HG03064 (cell line): ENCODE data around the gene LPP.

Source experiments
- ATAC-seq: cut with Tn5 transposase; IDR thresholded peaks from one replicate; pipeline ENCODE4 v1.9.1; 2021; ENCODE audit warnings: low read depth; ENCODE audit not compliant: unreplicated experiment

The LPP gene

GRCh38 chr3:188268336-188268735, 114.4 kb downstream of the LPP start:
- ATAC-seq: no peak

DNA sequence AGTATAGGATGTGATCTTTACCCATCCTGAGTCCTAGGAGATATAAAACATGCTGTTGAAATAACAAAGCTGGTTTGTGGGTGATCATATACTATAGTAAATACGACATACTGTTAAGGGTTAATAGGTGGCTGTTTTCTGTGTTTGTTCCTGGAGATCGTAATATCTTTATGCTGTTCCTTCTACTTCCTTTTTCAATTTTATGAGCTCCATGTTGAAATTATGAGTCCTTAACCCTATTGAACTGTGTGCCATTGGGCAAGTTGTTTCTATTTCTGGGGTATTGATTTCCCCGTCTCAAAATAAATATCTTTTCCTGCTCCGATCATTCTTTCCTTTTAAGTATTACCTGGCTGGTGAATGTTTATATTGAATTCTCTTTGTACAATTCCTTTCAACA, 115.1 kb downstream of the LPP start:
- ATAC-seq: no peak

DNA sequence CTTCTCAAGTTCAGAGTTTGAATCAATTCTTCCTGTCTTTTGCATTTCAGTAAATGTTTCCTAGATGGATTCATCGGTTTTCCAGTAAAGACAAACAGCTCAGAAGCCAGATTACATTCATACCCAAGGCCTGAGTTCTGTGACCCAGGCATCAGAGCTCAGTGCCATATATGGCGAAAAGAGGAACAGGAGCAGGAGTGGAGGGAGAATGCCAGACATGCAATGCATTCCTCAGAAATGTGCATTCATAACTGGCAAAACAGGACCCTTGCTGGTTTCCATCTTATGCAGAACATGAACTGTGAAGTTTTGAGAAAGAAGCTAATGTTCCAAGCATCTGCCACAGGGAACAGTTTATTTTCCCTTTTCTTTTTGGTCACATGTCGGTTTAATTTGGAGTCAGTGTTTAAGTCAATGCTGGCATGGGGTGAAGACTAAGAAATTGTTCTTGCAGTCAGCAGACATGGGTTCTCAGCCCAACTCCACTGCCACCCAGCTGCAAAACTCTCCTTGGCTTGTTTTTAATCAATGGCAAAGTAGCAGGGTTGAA, 116.5 kb downstream of the LPP start:
- no peak for ATAC-seq

DNA sequence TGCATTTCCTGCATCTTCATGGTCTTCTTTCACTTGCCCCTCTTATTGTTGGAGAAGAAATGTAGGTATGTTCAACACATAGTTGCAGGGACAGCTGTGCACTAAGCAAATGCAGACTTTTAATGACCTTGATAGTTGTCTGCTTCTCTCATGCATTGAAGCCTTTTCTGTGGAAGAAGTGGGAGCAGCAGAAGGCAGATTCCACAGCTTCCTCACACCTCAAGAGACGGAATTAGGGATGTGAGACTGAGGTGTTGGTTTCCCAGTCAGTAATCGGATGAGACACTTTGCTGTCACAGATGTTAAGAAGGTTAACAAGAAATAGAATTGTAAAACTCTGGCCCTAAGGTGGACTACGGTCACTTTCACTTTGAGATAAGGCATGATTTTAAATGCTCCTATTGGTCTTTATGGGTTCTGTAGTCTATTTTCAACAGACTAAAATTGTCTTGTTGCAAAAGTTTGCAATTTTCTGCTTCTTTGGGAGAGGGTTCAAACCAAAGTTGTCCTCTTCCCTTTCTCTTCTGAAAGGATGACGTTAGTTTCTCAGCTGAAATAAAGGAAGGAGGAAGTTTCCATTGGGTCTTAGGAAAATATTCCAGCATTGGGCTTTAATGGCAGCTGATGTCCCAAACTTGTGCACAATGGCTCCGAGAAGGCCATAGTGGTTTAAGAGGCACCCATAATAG, 117.4 kb downstream of the LPP start:
- no peak for ATAC-seq

DNA sequence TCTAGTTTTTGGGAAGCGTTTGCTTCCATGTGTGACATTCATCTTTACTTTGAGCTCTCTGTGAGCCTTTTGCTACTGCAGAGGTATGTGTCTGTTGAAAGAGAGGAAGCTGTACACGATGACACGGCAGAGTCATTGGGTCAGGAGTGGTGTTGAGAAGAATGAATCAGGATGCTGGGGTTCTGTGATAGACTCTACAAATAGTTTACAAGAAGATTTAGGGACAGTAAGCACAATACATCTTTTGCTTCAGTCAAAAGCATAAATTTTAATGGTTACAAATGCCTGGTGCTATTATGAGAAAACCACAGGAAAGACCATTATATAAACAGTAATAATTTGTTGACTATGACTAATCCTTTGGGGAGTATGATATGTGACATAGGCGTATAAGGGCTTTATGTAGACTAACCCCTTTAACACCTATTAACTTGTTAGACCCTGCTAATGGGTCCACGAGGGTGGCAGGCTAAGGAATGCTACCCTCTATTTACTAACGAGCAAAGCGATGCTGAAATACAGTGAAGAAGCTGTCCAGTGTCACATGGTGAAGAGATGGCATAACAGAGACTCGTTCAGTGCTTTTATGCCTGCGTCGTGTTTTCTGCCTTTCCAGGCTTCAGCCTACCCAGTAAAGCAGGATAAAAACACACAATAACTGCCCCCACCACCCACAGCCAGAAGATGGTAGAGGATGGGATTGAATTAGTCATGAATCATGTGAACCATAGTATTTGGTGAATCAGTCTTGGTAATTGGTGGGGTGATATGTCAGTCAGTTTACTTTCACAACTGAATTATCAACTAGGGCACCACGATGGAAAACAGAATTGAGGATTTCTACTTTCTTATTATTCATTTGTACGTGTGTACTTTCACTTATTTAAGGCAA, 118.8 kb downstream of the LPP start:
- no peak for ATAC-seq

DNA sequence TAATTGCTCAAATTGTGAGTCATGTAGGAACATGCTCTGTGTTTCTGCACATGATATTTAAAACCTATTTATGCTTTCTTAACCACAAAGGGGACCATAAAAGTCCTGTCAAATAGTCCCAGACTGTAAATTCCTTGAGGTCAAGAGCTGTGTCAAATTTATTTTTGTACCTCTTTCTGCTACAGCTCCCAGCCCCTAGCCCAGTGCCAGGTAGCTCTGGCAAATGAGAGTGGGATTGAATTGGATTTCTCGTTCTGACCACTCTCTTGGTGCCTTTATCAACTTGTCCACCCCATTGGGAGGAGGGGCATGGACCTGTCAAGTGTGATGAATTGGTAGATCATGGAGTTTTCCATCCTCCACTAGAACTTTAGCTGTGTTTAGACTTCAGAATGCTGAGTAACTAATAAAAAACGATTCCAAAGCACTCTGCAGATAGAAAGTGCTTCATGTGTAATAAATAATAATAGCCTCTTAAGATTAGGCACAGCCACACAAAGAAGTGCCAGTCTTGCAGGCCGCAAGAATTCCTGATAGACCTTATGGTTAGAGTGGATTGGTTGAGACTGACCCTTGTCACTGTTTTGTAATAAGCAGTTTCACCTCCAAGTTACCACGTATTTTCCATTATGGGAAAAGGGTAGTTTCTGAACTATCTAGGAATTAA, 120.4 kb downstream of the LPP start:
- ATAC-seq: no peak

GRCh38 chr3:188276375-188276774, 122.4 kb downstream of the LPP start:
- ATAC-seq: no peak

DNA sequence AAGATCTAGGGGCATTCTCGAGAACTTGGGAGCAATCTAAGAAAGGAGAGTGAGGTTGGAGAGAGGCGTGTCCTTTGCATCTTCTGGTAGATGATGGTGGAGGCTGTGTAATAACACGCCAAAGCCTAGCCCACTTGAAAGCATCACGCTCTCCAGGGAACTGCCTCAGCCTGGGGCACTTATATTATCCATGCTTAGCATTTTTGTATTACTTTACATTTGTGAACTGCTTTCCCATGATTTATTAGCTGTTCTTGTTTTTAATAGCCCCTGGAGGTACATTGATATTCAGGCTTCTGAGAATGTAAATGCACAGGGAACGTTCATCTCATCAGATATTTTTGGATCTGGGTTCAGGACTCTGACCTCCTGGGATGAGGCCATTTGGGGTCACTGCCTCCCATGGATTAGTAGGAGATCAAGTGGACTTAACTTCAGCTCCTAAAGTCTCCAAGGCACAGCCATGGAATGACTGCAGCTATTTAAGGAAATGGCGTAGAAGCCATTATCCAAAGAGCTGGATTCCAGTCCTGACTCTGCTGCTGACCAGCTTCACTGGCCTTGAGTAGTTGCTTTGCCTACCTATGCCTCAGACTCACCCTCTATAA, 124.9 kb downstream of the LPP start:
- no peak for ATAC-seq

- ATAC-seq: no peak
Observed at GRCh38 chr3:188279502-188280335, 125.8 kb downstream of the LPP start.

DNA sequence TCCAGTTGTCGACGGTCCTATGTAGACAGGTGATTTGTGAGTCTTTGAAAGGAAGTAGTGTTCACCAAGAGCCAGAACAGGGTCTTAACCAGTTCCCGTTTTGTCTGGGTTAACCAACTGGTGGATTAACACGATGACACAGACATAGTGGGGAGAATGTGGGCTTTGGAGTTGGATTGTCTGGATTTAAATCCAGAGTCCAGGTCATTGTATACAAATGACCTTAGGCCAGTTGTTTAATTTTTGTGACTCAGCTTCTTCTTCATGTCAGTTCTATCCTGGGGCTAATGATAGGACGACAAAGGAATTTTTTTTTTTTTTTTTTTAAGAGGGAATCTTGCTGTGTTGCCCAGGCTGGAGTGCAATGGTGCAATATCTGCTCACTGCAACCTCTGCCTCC, 126.7 kb downstream of the LPP start:
- no peak for ATAC-seq

GRCh38 chr3:188282871-188283270, 128.9 kb downstream of the LPP start:
- no peak for ATAC-seq

- no peak for ATAC-seq
Observed at GRCh38 chr3:188283347-188283746, 129.4 kb downstream of the LPP start.

- no peak for ATAC-seq
Observed at GRCh38 chr3:188284455-188285212, 130.7 kb downstream of the LPP start.

DNA sequence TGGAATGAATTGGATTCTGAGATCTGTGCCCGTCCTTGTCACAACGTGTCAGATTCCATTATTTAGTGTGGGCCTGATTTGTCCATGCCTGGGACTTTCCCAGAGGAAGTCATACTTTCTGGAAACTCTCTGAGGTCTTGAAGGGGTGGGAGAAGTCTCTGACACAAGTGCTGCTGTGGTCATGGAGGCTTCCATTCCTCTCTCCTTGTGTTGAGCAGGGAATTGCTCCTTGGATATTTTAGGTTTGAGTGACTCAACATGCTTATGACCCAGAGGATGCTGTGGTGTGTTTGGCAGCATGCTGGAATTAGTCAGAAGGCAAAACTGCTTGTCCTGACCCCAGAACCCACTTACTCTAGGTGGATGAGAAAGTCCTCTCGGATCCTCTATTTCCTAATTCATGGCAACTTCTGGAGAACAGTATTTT, 132.1 kb downstream of the LPP start:
- no peak for ATAC-seq

DNA sequence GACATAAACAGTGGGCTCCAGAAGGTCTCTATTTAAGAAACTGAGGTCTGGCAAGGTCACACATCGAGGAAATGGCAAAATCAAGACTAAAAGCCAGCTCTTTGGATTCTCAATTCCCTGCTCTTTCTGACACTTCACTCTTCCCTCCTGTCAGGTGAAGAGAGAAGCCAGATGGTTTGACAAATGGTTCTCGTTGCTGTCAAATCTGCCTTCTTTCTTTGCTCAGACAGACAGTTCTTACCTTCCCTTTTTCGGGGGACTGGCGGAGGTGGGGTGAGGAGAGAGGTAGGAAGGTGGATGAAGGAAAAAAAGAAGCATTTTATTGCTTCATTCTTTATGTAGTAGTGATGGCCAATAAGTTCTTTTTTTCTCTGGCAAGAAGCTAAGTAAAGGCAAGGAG, 133.4 kb downstream of the LPP start:
- no peak for ATAC-seq

- no peak for ATAC-seq
Observed at GRCh38 chr3:188287762-188288505, 134.0 kb downstream of the LPP start.

DNA sequence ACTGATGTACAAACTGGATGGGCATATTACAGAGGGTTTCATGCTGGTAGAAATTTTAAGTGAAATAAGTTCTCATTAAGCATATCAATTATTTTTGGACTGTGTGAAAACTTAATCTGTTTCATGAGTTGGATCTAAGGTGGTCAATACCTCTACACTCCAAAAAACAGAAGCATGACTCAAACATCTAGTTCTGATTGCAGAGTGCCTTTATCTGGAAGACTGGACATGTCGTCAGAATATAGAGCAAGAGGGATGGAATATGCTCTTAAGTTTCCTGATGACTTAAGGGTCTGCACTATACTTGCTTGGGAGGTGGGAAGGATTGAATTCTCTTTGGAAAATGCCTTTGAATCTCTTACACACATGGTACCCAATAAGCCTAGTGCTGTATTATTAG, 138.3 kb downstream of the LPP start:
- ATAC-seq: no peak

- no peak for ATAC-seq
Observed at GRCh38 chr3:188292827-188293226, 138.9 kb downstream of the LPP start.
